HCT116 (cell line): ENCODE results near the gene TRPV5. TPM values are rescaled to one million over a fixed set of nuclear protein-coding genes. Genes with fewer than 3 reads are reported as not detected.

Source experiments
- ATAC-seq: fragments of 200-7000 bp; cut with Tn5 transposase; 2 replicates; pipeline ENCODE4 v1.9.1; 2020; ENCODE audit warnings: mild to moderate bottlenecking, moderate library complexity
- BruUV-seq: library from RNA; stranded (reverse); fragments of 400-500 nt; replicated peaks from 2 replicates; lab custom pipeline; 2021; lab: Mats Ljungman, UMichigan
- CTCF ChIA-PET: fragments of 300-600 bp; sonication (Branson Sonifier 250); formaldehyde crosslinking; loops from one replicate; lab custom pipeline; 2021; ENCODE audit warnings: antibody characterized with exemption; lab: Charles Lee
- POLR2A ChIA-PET: fragments of 300-600, 350-600 bp; sonication (Branson Sonifier 250); formaldehyde crosslinking; loops from one replicate; lab custom pipeline; 2021; ENCODE audit warnings: antibody characterized with exemption; lab: Charles Lee
- RAD21 ChIA-PET, 2 experiments: fragments of 300-600 bp; sonication (Branson Sonifier 250); formaldehyde crosslinking; loops; one replicate each; lab custom pipeline; 2023; ENCODE audit warnings: low total read pairs in 2 of 2; ENCODE audit not compliant: uncharacterized antibody in 2 of 2, unreplicated experiment in 2 of 2, low non-redundant PET in 1 of 2; lab: Charles Lee
- DNase-seq: peaks from one replicate; pipeline ENCODE4 v3.0.0-alpha.2; 2010; ENCODE audit warnings: low read depth, low spot score
- H2AFZ ChIP-seq: fragments of 200-600 bp; shearing (Covaris generic), sonication (generic); 2 replicates; pipeline ENCODE4 v1.6.1; 2017; ENCODE audit warnings: low read depth, mixed run types, mixed read lengths, antibody characterized with exemption, low read length; ENCODE audit not compliant: poor library complexity, severe bottlenecking
- H3K27ac ChIP-seq: 2 replicates; pipeline ENCODE4 v1.5.1; 2012; ENCODE audit warnings: low read depth, low read length
- H3K27me3 ChIP-seq: fragments of 200-600 bp; sonication (generic); 2 replicates; pipeline ENCODE4 v1.6.1; 2016; ENCODE audit warnings: mixed run types, low read length, mixed read lengths; ENCODE audit not compliant: insufficient read depth
- H3K36me3 ChIP-seq, 2 experiments: fragments of 200-500 bp in 1 of 2; fragments of 200-600 bp in 1 of 2; sonication (Bioruptor generic) in 1 of 2; sonication (generic) in 1 of 2; 2 replicates each; pipeline versions ENCODE4 v1.5.1 to v1.6.1; 2014 to 2016; ENCODE audit warnings: low read length in 2 of 2, inconsistent platforms in 1 of 2, mixed read lengths in 1 of 2, mixed run types in 1 of 2; ENCODE audit not compliant: insufficient read depth in 2 of 2, control insufficient read depth in 1 of 2
- H3K4me1 ChIP-seq, 2 experiments: fragments of 200-600 bp in 1 of 2; sonication (generic) in 1 of 2; 2 replicates each; pipeline versions ENCODE4 v1.5.1 to v1.6.1; 2012 to 2017; ENCODE audit warnings: low read length in 2 of 2, inconsistent platforms in 1 of 2, mild to moderate bottlenecking in 1 of 2, mixed read lengths in 1 of 2, mixed run types in 1 of 2, moderate library complexity in 1 of 2; ENCODE audit not compliant: insufficient read depth in 2 of 2, control insufficient read depth in 1 of 2
- H3K4me2 ChIP-seq: fragments of 200-600 bp; sonication (generic); 2 replicates; pipeline ENCODE4 v1.6.1; 2017; ENCODE audit warnings: mixed run types, low read length, mixed read lengths
- H3K4me3 ChIP-seq, 2 experiments: fragments of 200-600 bp in 1 of 2; sonication (generic) in 1 of 2; replicated peaks in 1 of 2; 2 replicates each; pipeline ENCODE4 v1.5.1; 2011 to 2016; ENCODE audit warnings: low read length in 2 of 2, control low read depth in 1 of 2, low read depth in 1 of 2, mild to moderate bottlenecking in 1 of 2, mixed read lengths in 1 of 2, mixed run types in 1 of 2
- H3K79me2 ChIP-seq: fragments of 200-600 bp; sonication (generic); 2 replicates; pipeline ENCODE4 v1.6.1; 2017; ENCODE audit warnings: mild to moderate bottlenecking, mixed run types, low read length, moderate library complexity, mixed read lengths; ENCODE audit not compliant: insufficient read depth
- H3K9ac ChIP-seq: fragments of 200-600 bp; sonication (generic); 2 replicates; pipeline ENCODE4 v1.6.1; 2016; ENCODE audit warnings: low read length, mixed read lengths
- H3K9me2 ChIP-seq: fragments of 200-600 bp; sonication (generic), shearing (Covaris generic); 2 replicates; pipeline ENCODE4 v1.6.1; 2017; ENCODE audit warnings: mixed run types, mild to moderate bottlenecking, moderate library complexity; ENCODE audit not compliant: insufficient read depth
- H3K9me3 ChIP-seq, 2 experiments: fragments of 200-500 bp in 1 of 2; fragments of 200-600 bp in 1 of 2; sonication (Bioruptor generic) in 1 of 2; sonication (generic) in 1 of 2; 2 replicates each; pipeline ENCODE4 v1.6.1; 2014 to 2017; ENCODE audit warnings: low read length in 2 of 2, mixed read lengths in 2 of 2, inconsistent platforms in 1 of 2, low read depth in 1 of 2, mild to moderate bottlenecking in 1 of 2, mixed run types in 1 of 2, moderate library complexity in 1 of 2; ENCODE audit not compliant: control insufficient read depth in 1 of 2, insufficient read depth in 1 of 2
- H4K20me1 ChIP-seq: fragments of 200-600 bp; sonication (generic), shearing (Covaris generic); 2 replicates; pipeline ENCODE4 v1.6.1; 2017; ENCODE audit warnings: mixed run types, mild to moderate bottlenecking, moderate library complexity; ENCODE audit not compliant: insufficient read depth
- CEBPB ChIP-seq: IDR thresholded peaks from 2 replicates; pipeline ENCODE4 v1.6.1; 2012; ENCODE audit warnings: low read depth
- ELF1 ChIP-seq: IDR thresholded peaks from 2 replicates; pipeline ENCODE4 v1.6.1; 2012; ENCODE audit warnings: low read depth, borderline replicate concordance
- EZH2 ChIP-seq: fragments of 200-600 bp; sonication (generic); IDR thresholded peaks from 2 replicates; pipeline ENCODE4 v1.6.1; 2017; ENCODE audit warnings: antibody characterized with exemption, mixed run types
- EZH2phosphoT487 ChIP-seq: fragments of 200-600 bp; IDR thresholded peaks from 2 replicates; pipeline ENCODE4 v1.6.1; 2018; ENCODE audit warnings: antibody characterized with exemption, borderline replicate concordance
- FOSL1 ChIP-seq: IDR thresholded peaks from 2 replicates; pipeline ENCODE4 v1.6.1; 2012; ENCODE audit warnings: low read depth
- POLR2A ChIP-seq: IDR thresholded peaks from 2 replicates; pipeline ENCODE4 v1.7.0; 2011; ENCODE audit warnings: borderline replicate concordance; ENCODE audit not compliant: insufficient read depth, insufficient read length; ENCODE audit errors: extremely low read depth
- POLR2AphosphoS5 ChIP-seq: IDR thresholded peaks from 2 replicates; pipeline ENCODE4 v1.6.1; 2011; ENCODE audit warnings: mild to moderate bottlenecking, low read depth, low read length, moderate library complexity
- RAD21 ChIP-seq: IDR thresholded peaks from 2 replicates; pipeline ENCODE4 v1.6.1; 2012; ENCODE audit warnings: low read depth, mild to moderate bottlenecking
- SIN3A ChIP-seq: IDR thresholded peaks from 2 replicates; pipeline ENCODE4 v1.6.1; 2012; ENCODE audit warnings: low read depth
- TCF7L2 ChIP-seq: IDR thresholded peaks from 2 replicates; pipeline ENCODE4 v1.7.0; 2011; ENCODE audit warnings: borderline replicate concordance, inconsistent platforms; ENCODE audit not compliant: insufficient read depth, insufficient read length; ENCODE audit errors: extremely low read depth
- YY1 ChIP-seq: IDR thresholded peaks from 2 replicates; pipeline ENCODE4 v1.6.1; 2011; ENCODE audit warnings: low read length, low read depth, moderate library complexity, mild to moderate bottlenecking; ENCODE audit not compliant: insufficient replicate concordance; ENCODE audit errors: extremely low read depth
- ZFX ChIP-seq: fragments of 450-650 bp; IDR thresholded peaks from 2 replicates; pipeline ENCODE4 v1.6.1; 2017
- ZNF274 ChIP-seq: fragments of 200-500 bp; sonication (Bioruptor generic); IDR thresholded peaks from 2 replicates; pipeline ENCODE4 v1.6.1; 2014; ENCODE audit warnings: mild to moderate bottlenecking, low read depth, low read length, inconsistent platforms
- intact Hi-C: fragments of 100-400 bp; cut with micrococcal nuclease; formaldehyde crosslinking; loops from 2 replicates; pipeline ENCODE4 v1.10.0; 2022
- total RNA-seq: library from RNA; stranded (reverse); gene quantifications from one replicate; pipeline ENCODE4 v1.2.1, GENCODE V29; 2021; ENCODE audit not compliant: unreplicated experiment
- TF ChIP-seq, protein P1 (sequence below): IDR thresholded peaks from 2 replicates; pipeline ENCODE4 v1.6.1; 2012
- TF ChIP-seq, protein P2 (sequence below): IDR thresholded peaks from 2 replicates; pipeline ENCODE4 v1.6.1; 2012; ENCODE audit warnings: low read depth

The TRPV5 gene
- total RNA-seq, 1 experiment from 2014 or later = not detected

DNA sequence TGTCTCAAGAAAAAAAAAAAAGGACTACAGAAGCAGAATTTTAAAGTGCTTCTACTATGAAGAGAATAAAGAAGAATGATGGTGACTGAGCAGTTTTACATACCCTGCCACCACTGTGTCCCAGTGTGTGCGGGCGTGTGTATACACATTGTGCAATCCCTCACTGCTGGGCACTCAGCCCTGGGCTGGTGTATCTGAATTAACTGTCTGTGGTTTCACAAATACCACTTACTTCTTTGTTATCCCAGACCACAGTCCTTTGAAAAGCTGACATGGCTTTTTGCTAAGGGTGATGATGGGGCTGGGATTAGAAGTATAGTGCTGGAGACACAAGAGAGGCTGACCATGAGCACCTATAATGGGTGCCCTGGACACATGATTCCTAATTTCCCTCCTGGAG is 26.9 kb downstream of the TRPV5 start:
- CTCF ChIA-PET = no interaction called here
- RAD21 ChIA-PET = no interaction called here
- Histone ChIP-seq H3K36me3 (no peaks in the 10 kb centered on the region), H3K27ac (no peak overlapping the region), H3K9me3 (no peaks in the 10 kb centered on the region), H3K4me3 (no peak overlapping the region), H4K20me1 (no peaks in the 10 kb centered on the region), H3K4me1 (no peaks in the 10 kb centered on the region), H3K79me2 (no peaks in the 10 kb centered on the region), H3K27me3 (peaks cover 5% of the 10 kb centered on the region), H3K4me2 (no peak overlapping the region), H2AFZ (no peak overlapping the region), H3K9ac (no peak overlapping the region), H3K9me2 (no peaks in the 10 kb centered on the region)
- no peak for ATAC-seq
- intact Hi-C loops = no loop called here
- TF ChIP-seq ZFX = no peak
- no peak for TF ChIP-seq EZH2
- TF ChIP-seq POLR2A = no peak
- no peak for TF ChIP-seq POLR2AphosphoS5
- no peak for TF ChIP-seq YY1
- no peak for TF ChIP-seq RAD21
- no peak for TF ChIP-seq FOSL1
- BruUV-seq = no TSS peak
- POLR2A ChIA-PET = no interaction called here
- DNase-seq = no peak

DNA sequence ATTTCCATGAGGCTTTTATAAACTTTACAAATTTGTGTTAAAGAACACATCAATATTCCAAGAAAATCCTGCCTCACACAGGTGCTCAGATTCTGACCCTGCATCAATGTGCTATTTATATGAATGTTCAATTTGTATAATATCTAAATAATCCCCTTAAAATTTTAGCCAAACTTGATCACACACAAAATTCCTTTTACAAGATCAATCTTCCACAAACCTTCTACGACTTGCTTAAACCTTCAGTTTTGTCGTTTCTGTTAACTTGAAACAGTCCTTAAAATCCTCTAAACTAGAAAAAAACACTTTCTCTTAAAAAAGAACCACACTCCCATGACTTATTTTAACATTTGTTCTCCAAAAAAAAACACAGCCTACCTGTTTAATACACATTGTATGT is 27.8 kb downstream of the TRPV5 start:
- H3K79me2 ChIP-seq = no peaks in the 10 kb centered on the region
- H3K4me2 ChIP-seq = no peak overlapping the region
- no peaks in the 10 kb centered on the region for H3K4me1 ChIP-seq
- no peak overlapping the region for H3K4me3 ChIP-seq
- intact Hi-C loops = no loop called here
- H3K9ac ChIP-seq = no peak overlapping the region
- ATAC-seq (no peak), DNase-seq (no peak)
- H4K20me1 ChIP-seq = no peaks in the 10 kb centered on the region
- ChIA-PET CTCF (no interaction called here), RAD21 (no interaction called here)
- no peak overlapping the region for H3K27ac ChIP-seq
- H3K9me3 ChIP-seq = no peaks in the 10 kb centered on the region
- BruUV-seq = no TSS peak
- no peaks in the 10 kb centered on the region for H3K9me2 ChIP-seq
- TF ChIP-seq, protein P1, sequence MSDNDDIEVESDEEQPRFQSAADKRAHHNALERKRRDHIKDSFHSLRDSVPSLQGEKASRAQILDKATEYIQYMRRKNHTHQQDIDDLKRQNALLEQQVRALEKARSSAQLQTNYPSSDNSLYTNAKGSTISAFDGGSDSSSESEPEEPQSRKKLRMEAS = no peak
- TF ChIP-seq POLR2AphosphoS5 = no peak
- no peak for TF ChIP-seq EZH2phosphoT487
- no peak for TF ChIP-seq ZNF274
- no peak for TF ChIP-seq CEBPB
- TF ChIP-seq, protein P2, sequence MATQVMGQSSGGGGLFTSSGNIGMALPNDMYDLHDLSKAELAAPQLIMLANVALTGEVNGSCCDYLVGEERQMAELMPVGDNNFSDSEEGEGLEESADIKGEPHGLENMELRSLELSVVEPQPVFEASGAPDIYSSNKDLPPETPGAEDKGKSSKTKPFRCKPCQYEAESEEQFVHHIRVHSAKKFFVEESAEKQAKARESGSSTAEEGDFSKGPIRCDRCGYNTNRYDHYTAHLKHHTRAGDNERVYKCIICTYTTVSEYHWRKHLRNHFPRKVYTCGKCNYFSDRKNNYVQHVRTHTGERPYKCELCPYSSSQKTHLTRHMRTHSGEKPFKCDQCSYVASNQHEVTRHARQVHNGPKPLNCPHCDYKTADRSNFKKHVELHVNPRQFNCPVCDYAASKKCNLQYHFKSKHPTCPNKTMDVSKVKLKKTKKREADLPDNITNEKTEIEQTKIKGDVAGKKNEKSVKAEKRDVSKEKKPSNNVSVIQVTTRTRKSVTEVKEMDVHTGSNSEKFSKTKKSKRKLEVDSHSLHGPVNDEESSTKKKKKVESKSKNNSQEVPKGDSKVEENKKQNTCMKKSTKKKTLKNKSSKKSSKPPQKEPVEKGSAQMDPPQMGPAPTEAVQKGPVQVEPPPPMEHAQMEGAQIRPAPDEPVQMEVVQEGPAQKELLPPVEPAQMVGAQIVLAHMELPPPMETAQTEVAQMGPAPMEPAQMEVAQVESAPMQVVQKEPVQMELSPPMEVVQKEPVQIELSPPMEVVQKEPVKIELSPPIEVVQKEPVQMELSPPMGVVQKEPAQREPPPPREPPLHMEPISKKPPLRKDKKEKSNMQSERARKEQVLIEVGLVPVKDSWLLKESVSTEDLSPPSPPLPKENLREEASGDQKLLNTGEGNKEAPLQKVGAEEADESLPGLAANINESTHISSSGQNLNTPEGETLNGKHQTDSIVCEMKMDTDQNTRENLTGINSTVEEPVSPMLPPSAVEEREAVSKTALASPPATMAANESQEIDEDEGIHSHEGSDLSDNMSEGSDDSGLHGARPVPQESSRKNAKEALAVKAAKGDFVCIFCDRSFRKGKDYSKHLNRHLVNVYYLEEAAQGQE = no peak
- TF ChIP-seq SIN3A = no peak
- no peak for TF ChIP-seq TCF7L2
- TF ChIP-seq ZFX = no peak
- no peak for TF ChIP-seq ELF1
- TF ChIP-seq, all 23 proteins: peak for 0
- Histone ChIP-seq H2AFZ (no peak overlapping the region), H3K36me3 (no peaks in the 10 kb centered on the region), H3K27me3 (peaks cover 10% of the 10 kb centered on the region)
- POLR2A ChIA-PET = no interaction called here
